ENCODE data around the gene KRT77. TPM values are rescaled to one million over a fixed set of nuclear protein-coding genes. Genes with fewer than 3 reads are reported as not detected.

The KRT77 gene
- total RNA-seq, 1 donor: not detected

DNA sequence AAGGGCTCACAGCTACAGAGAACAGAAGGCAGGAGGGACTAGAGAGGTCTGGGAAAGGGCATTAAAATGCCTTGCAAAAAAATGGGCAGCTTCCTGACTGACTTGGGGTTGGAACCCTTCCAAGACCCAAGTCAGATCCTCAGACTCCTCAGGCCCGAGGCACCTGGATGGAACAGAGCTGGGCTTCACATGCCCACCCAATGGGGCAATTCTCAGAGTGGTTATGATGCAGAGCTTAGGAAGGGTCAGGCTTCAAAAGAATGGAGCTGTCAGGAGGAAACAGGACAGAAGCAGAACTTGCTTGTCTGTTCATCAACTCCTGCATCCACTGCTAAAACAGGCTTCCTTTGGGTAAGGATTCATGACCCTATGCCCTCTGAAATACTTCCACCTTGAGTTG is 13.4 kb downstream of the KRT77 start:
- no peak overlapping the region for H2AFZ ChIP-seq (ENCODE audit: low read length)
- no peaks in the 10 kb centered on the region for H3K79me2 ChIP-seq (ENCODE audit: insufficient read depth, low read length)
- DNase-seq (ENCODE audit: insufficient read length, low spot score, missing footprints): no peak
- H3K27ac ChIP-seq (ENCODE audit: low read depth, low read length): no peak overlapping the region
- no peaks in the 10 kb centered on the region for H3K9me3 ChIP-seq (ENCODE audit: low read depth, low read length)
- H4K20me1 ChIP-seq (ENCODE audit: insufficient read depth, low read length): no peaks in the 10 kb centered on the region
- no peaks in the 10 kb centered on the region for H3K36me3 ChIP-seq (ENCODE audit: insufficient read depth, low read length)
- H3K4me2 ChIP-seq (ENCODE audit: insufficient read depth, low read length): no peak overlapping the region
- H3K4me1 ChIP-seq (ENCODE audit: insufficient read depth, low read length): no peaks in the 10 kb centered on the region
- peaks cover 59% of the 10 kb centered on the region for H3K27me3 ChIP-seq (ENCODE audit: insufficient read depth, low read length)
- H3K4me3 ChIP-seq (ENCODE audit: insufficient read depth, low read length): no peak overlapping the region
- TF ChIP-seq, protein P1, sequence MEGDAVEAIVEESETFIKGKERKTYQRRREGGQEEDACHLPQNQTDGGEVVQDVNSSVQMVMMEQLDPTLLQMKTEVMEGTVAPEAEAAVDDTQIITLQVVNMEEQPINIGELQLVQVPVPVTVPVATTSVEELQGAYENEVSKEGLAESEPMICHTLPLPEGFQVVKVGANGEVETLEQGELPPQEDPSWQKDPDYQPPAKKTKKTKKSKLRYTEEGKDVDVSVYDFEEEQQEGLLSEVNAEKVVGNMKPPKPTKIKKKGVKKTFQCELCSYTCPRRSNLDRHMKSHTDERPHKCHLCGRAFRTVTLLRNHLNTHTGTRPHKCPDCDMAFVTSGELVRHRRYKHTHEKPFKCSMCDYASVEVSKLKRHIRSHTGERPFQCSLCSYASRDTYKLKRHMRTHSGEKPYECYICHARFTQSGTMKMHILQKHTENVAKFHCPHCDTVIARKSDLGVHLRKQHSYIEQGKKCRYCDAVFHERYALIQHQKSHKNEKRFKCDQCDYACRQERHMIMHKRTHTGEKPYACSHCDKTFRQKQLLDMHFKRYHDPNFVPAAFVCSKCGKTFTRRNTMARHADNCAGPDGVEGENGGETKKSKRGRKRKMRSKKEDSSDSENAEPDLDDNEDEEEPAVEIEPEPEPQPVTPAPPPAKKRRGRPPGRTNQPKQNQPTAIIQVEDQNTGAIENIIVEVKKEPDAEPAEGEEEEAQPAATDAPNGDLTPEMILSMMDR (IDR thresholded peaks at IDR 0.05; ENCODE audit: extremely low read depth, low read depth, low read length): no peak

GRCh38 chr12:52689239-52689638 is 14.1 kb downstream of the KRT77 start:
- no peaks in the 10 kb centered on the region for H3K4me1 ChIP-seq (ENCODE audit: insufficient read depth, low read length)
- H3K27ac ChIP-seq (ENCODE audit: low read depth, low read length): no peak overlapping the region
- peaks cover 61% of the 10 kb centered on the region for H3K27me3 ChIP-seq (ENCODE audit: insufficient read depth, low read length)
- no peak overlapping the region for H2AFZ ChIP-seq (ENCODE audit: low read length)
- H3K36me3 ChIP-seq (ENCODE audit: insufficient read depth, low read length): no peaks in the 10 kb centered on the region
- TF ChIP-seq, protein P1 (IDR thresholded peaks at IDR 0.05; ENCODE audit: extremely low read depth, low read depth, low read length): no peak
- DNase-seq (ENCODE audit: insufficient read length, low spot score, missing footprints): no peak
- no peaks in the 10 kb centered on the region for H3K79me2 ChIP-seq (ENCODE audit: insufficient read depth, low read length)
- no peaks in the 10 kb centered on the region for H3K9me3 ChIP-seq (ENCODE audit: low read depth, low read length)
- H3K4me3 ChIP-seq (ENCODE audit: insufficient read depth, low read length): no peak overlapping the region
- no peak overlapping the region for H3K4me2 ChIP-seq (ENCODE audit: insufficient read depth, low read length)
- no peaks in the 10 kb centered on the region for H4K20me1 ChIP-seq (ENCODE audit: insufficient read depth, low read length)

DNA sequence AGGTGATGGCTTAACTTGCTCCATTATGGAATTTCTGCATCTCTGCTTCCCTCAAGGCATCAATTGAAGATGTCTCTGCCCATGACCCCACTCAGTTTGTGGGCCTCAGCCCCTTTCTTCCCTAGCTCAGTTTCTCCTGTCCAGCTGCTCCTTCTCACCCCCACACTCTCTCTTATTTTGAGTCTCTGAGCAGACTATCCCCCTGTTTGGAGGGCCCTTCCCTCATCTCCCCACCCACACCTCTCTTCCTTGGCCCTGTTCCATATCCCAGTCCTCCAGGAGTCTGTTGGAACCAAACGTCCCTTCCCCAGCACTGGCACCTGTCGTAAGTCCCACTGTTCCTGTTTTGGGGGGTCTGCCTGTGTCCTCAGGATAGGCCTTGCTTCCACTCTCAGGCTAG is 14.8 kb downstream of the KRT77 start:
- no peaks in the 10 kb centered on the region for H3K36me3 ChIP-seq (ENCODE audit: insufficient read depth, low read length)
- TF ChIP-seq, protein P1 (IDR thresholded peaks at IDR 0.05; ENCODE audit: extremely low read depth, low read depth, low read length): no peak

GRCh38 chr12:52687497-52688385 is 15.6 kb downstream of the KRT77 start:
- TF ChIP-seq, protein P1 (IDR thresholded peaks at IDR 0.05; ENCODE audit: extremely low read depth, low read depth, low read length): no peak
- H3K27me3 ChIP-seq (ENCODE audit: insufficient read depth, low read length): peaks cover 66% of the 10 kb centered on the region
- no peak overlapping the region for H3K27ac ChIP-seq (ENCODE audit: low read depth, low read length)
- DNase-seq (ENCODE audit: insufficient read length, low spot score, missing footprints): no peak
- no peak overlapping the region for H3K4me2 ChIP-seq (ENCODE audit: insufficient read depth, low read length)
- H3K4me3 ChIP-seq (ENCODE audit: insufficient read depth, low read length): no peak overlapping the region
- H3K9me3 ChIP-seq (ENCODE audit: low read depth, low read length): no peaks in the 10 kb centered on the region
- no peaks in the 10 kb centered on the region for H3K79me2 ChIP-seq (ENCODE audit: insufficient read depth, low read length)
- H2AFZ ChIP-seq (ENCODE audit: low read length): no peak overlapping the region
- H3K4me1 ChIP-seq (ENCODE audit: insufficient read depth, low read length): no peaks in the 10 kb centered on the region
- no peaks in the 10 kb centered on the region for H4K20me1 ChIP-seq (ENCODE audit: insufficient read depth, low read length)
- no peaks in the 10 kb centered on the region for H3K36me3 ChIP-seq (ENCODE audit: insufficient read depth, low read length)

More for the DNA sequence above, 14.8 kb downstream of the KRT77 start:
- Histone ChIP-seq H3K4me1 (ENCODE audit: insufficient read depth, low read length) (no peaks in the 10 kb centered on the region), H3K4me2 (ENCODE audit: insufficient read depth, low read length) (no peak overlapping the region), H2AFZ (ENCODE audit: low read length) (no peak overlapping the region), H3K27ac (ENCODE audit: low read depth, low read length) (no peak overlapping the region), H3K79me2 (ENCODE audit: insufficient read depth, low read length) (no peaks in the 10 kb centered on the region), H4K20me1 (ENCODE audit: insufficient read depth, low read length) (no peaks in the 10 kb centered on the region), H3K9me3 (ENCODE audit: low read depth, low read length) (no peaks in the 10 kb centered on the region), H3K27me3 (ENCODE audit: insufficient read depth, low read length) (peaks cover 65% of the 10 kb centered on the region), H3K4me3 (ENCODE audit: insufficient read depth, low read length) (no peak overlapping the region)
- DNase-seq (ENCODE audit: insufficient read length, low spot score, missing footprints): no peak

Data from osteoblast (primary cell).